OCI-LY1 (cell line): ENCODE measurements around the gene CFD.

Experiments used
- EZH2 ChIP-seq: fragments of 200-600 bp; sonication (generic), shearing (Covaris generic); IDR thresholded peaks from 2 replicates; pipeline ENCODE4 v1.8.0; 2017; ENCODE audit warnings: borderline replicate concordance, mixed run types, mild to moderate bottlenecking, antibody characterized with exemption, low read length, moderate library complexity, mixed read lengths
- TF ChIP-seq, protein P1 (sequence below): fragments of 200-600 bp; sonication (generic), shearing (Covaris generic); IDR thresholded peaks from 2 replicates; pipeline ENCODE4 v1.5.1; 2017; ENCODE audit warnings: mild to moderate bottlenecking, antibody characterized with exemption, low read length, moderate library complexity, mixed read lengths

DNA sequence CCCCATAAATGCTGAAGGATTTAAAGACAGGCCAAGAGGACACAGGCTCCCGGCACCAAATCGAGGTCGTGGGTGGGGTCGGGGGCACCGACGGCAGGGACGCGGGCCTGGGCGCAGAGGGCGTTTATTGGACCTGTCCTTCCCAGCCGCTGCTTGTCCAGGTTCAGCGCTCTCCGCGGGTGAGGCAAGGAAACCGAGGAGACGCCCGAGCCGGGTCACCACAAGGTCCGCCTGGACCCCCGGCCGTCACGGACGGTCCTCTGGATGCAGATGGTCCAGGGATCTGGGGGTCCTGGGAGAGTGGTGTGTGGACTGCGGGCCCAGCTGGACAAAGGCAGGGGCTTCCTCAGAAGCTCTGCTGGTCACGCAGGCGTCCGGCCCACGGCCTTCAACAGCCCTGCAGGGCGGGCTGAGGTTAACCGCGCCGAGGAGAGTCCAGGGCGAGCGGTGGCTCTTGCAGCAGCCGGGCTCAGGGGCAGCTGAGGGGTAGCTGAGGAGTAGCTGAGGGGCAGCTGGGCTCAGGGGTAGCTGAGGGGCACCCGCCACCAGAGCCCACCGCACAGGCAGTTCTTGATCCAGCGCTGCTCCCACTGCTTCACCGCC is 8.5 kb downstream of the CFD start:
- TF ChIP-seq EZH2, result no peak
- TF ChIP-seq, protein P1, sequence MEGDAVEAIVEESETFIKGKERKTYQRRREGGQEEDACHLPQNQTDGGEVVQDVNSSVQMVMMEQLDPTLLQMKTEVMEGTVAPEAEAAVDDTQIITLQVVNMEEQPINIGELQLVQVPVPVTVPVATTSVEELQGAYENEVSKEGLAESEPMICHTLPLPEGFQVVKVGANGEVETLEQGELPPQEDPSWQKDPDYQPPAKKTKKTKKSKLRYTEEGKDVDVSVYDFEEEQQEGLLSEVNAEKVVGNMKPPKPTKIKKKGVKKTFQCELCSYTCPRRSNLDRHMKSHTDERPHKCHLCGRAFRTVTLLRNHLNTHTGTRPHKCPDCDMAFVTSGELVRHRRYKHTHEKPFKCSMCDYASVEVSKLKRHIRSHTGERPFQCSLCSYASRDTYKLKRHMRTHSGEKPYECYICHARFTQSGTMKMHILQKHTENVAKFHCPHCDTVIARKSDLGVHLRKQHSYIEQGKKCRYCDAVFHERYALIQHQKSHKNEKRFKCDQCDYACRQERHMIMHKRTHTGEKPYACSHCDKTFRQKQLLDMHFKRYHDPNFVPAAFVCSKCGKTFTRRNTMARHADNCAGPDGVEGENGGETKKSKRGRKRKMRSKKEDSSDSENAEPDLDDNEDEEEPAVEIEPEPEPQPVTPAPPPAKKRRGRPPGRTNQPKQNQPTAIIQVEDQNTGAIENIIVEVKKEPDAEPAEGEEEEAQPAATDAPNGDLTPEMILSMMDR, result no peak
